ENCODE measurements around the gene LIPE.
"Not testable (repeated sequence)": the region's sequence is repeated elsewhere in the genome, so short reads cannot be mapped to it uniquely, and the experiment has no call there.

The LIPE gene, protein sequence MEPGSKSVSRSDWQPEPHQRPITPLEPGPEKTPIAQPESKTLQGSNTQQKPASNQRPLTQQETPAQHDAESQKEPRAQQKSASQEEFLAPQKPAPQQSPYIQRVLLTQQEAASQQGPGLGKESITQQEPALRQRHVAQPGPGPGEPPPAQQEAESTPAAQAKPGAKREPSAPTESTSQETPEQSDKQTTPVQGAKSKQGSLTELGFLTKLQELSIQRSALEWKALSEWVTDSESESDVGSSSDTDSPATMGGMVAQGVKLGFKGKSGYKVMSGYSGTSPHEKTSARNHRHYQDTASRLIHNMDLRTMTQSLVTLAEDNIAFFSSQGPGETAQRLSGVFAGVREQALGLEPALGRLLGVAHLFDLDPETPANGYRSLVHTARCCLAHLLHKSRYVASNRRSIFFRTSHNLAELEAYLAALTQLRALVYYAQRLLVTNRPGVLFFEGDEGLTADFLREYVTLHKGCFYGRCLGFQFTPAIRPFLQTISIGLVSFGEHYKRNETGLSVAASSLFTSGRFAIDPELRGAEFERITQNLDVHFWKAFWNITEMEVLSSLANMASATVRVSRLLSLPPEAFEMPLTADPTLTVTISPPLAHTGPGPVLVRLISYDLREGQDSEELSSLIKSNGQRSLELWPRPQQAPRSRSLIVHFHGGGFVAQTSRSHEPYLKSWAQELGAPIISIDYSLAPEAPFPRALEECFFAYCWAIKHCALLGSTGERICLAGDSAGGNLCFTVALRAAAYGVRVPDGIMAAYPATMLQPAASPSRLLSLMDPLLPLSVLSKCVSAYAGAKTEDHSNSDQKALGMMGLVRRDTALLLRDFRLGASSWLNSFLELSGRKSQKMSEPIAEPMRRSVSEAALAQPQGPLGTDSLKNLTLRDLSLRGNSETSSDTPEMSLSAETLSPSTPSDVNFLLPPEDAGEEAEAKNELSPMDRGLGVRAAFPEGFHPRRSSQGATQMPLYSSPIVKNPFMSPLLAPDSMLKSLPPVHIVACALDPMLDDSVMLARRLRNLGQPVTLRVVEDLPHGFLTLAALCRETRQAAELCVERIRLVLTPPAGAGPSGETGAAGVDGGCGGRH

DNA sequence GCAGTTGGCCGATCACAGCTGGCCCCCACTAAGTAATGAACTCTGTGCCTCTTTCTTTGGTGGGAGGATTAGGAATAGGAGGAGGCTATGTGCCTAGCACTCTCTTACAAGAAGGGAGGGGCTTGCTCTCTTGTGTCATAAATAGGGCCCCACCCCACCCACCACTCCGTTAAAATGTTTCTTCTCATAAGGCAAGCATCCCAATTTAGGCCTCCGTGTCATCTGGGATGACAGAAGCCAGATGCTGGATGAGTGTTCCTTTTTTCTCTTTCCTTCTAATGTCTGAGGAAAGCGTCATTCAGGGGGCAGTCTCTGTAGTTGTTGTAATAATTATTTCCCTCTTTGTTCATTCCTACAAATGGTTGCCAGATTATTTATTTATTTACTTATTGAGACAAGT lies at the start of gene LIPE:
TSS of gene LIPE (minus strand) at position 76 of the 400 bp plus-strand sequence. CDS start 239 bp downstream, outside the sequence.
- no peak for DNase-seq (ENCODE audit: low read depth in 3 of 3)

DNA sequence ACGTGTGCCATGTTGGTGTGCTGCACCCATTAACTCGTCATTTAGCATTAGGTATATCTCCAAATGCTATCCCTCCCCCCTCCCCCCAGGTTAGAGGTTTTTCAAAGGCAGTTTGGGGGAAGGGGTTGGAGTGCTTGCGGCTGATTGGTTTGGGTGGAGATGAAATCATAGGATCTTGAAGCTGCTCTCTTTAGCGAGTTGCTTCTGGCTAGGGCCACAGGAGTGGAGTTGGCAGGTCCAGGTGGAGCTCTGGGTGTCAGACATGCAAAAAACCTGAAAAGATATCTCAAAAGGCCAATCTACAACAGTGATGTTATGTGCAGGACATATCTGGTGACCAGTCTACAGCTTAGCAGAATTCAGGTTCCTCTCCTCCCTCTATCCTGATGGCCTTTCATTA lies 48.2 kb upstream of the LIPE start:
- no peak for DNase-seq (ENCODE audit: low read depth in 3 of 3)

DNA sequence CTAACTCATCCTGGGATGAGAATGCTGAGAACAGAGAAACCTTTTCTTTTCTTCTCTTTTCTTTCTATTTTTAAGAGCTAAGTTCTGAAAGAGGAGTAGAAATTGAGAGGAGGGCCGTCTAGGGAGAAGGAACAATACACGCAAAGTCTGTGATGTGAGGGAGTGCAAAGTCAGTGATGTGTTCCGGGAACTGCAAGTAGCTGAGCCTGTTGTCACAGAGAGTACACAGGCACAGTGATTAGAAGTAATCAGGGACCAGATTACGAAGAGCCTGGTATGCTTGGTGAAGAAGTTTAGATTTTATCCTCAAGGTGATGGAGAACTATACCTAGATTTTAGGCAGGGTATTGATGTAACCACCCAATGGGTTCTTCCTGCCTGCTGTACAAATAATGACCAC lies 47.6 kb upstream of the LIPE start:
- DNase-seq (ENCODE audit: low read depth in 3 of 3), result no peak

DNA sequence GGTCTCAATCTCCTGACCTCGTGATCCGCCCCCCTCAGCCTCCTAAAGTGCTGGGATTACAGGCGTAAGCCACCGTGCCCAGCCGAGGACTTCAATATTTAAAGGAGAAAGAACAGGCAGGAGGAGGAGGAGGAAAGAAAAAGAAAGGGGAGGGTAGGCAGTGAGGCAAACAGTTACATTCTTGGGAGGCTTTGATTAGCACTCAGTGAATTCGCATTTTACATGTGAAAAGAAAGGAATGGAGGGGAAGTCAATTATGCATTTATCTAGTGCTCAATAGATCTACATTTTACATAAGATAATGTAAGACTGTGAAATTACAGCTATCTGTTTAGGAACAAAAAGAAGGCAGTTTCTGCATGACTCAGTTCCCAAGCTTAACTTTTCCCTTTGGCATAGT lies 46.5 kb upstream of the LIPE start:
- DNase-seq (ENCODE audit: low read depth in 3 of 3), result no peak

DNA sequence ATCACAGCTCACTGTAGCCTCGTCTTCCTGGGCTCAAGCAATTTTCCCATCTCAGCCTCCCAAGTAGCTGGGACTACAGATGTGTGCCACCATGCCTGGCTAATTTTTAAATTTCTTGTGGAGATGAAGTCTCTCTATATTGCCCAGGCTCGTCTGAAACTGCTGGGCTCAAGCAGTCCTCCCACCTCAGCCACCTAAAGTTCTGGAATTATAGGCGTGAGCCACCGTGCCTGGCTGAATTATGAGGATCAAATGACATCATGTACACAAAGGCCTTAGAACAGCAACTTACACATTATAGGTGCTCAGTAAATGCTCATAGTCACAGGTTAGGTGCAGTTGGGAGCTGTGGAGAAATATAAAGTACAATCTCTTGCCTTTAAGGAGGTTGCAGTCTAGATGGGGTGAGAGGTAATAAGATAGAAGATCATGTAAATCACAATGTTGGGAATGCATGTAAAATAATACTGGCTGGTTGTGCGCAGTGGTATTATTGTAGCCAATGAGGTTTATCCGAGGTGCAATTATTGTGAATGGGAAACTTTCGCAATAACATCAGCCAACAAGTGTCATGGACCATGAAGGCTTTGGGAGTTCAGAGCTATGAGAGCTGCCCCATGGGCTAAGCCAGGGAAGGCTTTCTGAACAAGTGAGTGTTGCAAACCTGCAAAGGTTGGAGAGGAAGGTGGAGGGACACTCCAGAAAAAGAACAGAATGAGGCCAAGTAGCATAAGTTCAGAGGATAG lies 45.4 kb upstream of the LIPE start:
- DNase-seq (ENCODE audit: low read depth in 3 of 3), result no peak

DNA sequence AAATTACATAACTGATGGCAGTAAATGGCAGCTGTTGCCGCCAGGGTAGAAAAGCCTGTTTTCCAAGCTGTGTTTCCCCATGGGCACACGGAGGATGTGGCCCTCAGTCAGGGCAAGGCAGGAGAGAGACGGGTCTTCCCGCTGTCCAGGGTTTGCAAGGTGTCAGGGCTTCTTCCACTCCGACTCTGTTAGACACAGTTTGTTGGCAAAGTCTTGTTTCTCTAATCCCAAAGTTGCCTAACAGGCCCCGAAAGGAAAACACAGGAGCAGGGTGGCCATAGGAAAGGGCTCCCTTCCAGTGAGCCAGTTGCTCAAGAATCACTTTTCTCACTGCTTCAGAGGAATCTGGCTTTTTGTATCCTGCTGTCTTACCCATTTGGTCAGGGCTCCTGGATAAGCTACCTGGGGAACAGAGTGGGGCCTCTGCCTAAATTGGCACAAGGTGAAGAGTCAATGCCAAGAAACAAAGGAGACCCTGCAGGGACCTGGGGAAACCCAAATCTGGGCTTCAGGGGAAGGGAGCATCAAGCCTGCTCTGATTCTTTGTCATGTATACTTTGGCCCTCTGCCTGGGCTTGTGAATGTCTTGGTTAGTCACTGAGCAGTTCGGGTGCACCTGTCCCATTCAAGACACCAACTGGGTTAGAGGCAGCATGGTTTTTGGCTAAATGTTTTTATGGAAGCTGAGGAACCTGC lies 44.5 kb upstream of the LIPE start:
- no peak for DNase-seq (ENCODE audit: low read depth in 3 of 3)

DNA sequence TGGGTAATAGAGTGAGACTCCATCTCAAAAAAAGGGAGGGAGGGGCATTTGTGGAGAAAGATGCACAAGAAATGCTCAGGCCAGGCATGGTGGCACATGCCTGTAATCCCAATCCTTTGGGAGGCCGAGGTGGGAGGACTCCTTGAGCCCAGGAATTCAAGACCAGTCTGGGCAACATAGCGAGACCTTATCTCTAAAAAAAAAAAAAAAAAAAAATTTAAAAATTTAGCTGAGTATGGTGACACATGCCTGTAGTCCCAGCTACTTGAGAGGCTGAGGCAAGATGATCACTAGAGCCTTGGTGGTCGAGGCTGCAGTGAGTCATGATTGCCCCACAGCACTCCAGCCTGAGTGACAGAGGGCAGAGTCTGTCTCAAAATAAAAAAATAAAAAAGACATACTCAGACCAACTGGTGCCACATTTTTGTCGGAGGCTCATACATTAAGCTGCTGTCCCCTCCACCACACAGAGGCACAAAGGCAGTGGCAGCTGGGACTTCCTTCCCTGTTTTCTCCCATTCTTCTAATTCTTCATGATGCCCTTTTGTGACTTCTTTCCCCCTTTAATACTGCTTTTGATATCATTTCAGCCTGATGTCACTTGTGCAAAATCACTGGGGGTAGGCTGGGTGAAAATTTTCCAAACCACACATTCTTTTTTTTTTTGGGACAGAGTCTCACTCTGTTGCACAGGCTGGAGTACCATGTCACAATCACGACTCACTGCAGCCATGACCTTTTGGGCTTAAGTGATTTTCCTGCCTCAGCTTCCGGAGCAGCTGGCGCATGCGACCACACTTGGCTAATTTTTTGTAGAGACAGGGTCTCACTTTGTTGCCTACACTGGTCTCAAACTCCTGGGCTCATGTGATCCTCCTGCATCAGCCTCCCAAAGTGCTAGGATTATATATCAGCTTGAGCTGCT lies 42.4 kb upstream of the LIPE start:
- DNase-seq (ENCODE audit: low read depth in 3 of 3), result no peak

DNA sequence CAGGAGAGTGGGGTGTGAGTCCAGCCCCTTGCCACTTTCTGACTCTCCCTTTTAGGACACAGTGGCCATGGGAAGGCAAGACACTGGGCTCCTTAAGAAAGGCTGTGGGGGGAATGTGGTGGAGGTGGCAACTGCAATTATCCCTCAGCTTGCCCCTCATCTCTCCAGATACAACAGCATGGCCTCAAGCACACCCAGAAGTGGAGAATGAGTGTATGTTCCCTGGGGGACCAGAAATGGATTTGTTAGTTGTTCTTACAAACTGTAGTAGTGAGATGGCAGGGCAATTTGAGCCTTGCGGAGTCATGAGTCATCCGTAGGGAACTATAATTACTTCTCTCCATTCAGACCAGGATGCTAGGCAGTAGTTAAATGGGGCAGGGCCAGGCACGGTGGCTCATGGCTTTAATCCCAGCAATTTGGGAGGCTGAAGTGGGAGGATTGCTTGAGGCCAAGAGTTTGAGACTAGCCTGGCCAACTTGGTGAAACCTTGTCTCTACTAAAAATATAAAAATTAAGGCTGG lies 41.1 kb upstream of the LIPE start:
- DNase-seq (ENCODE audit: low read depth in 3 of 3), result no peak

DNA sequence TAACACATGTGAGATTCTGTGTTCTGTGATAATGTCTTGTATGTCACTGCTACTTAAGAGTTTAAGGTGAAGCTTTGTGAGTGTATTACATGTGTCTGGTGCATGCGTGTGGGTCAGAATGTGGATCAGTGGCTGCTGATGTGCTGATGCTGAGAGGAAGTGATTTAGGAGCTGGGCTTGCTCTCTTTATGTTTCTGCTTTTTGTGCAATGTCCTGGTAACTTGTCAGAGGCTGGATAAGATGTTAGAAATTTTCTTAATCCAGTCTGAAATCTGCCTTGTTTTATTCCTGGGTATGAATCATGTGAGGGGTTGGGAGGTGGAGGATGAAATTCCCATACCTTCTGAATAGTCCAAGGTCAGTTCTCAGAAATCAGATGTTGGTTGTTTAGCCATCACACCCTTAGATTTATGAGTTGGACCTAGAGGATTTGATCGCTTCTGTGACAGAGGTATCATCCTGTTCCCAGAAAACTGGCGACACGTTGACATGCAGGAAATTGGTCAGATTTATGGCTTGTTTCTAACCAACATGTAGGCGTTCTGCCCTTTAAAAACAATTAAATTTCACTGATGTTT lies 40.1 kb upstream of the LIPE start:
- no peak for DNase-seq (ENCODE audit: low read depth in 3 of 3)

DNA sequence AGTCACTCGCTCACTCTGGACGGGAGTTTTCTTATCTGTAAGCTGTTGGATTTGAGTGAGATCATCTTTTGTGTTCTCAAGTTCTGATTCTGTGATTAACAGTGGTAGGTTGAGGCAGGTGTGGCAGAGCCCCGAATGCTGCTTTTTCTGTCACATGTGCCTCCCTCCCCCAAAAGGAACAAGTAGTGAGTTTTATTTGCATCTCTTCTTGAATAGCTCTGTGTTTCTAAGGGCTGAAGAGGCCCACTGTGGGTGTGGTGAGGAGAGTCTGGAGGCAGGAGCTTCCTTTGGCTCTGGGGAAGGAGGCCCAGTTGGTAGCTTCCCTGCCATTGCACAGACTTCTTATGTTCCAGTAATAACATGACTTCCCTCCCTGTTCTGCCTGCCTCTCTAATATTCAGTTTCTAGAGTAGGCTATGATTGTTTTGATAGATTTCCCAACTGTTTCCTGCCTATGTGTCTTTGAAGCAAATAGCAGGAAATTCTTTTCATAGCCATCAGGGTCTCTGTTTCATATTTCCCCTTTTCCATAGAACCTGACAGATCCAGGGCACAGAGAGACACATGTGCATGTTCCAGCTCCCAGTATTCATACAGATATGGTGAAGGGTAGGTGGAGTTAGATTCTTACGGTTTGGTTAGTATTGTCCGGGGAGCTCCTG lies 39.5 kb upstream of the LIPE start:
- no peak for DNase-seq (ENCODE audit: low read depth in 3 of 3)

DNA sequence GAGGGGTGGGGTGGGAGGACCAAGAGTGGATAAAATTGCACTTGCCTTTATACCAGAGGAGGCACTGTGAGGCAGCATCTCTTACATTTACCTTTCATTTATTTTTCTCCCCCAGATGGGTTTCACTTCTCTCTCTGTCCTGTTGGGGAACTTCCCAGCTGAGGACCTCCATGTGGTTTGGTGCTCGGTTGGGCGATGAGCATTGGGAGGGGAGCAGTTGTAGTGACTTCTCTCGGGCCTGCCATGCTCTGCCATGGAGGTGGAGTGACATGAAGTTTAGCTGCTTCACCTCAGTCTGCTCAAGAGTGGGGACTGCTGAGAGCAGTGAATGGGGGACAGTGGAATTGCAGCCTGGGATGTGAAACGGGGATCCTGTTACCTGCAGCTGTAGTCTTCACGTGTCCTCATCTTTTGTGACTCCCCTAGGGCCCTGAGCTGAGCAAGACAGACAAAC lies 38.7 kb upstream of the LIPE start:
- no peak for DNase-seq (ENCODE audit: low read depth in 3 of 3)

DNA sequence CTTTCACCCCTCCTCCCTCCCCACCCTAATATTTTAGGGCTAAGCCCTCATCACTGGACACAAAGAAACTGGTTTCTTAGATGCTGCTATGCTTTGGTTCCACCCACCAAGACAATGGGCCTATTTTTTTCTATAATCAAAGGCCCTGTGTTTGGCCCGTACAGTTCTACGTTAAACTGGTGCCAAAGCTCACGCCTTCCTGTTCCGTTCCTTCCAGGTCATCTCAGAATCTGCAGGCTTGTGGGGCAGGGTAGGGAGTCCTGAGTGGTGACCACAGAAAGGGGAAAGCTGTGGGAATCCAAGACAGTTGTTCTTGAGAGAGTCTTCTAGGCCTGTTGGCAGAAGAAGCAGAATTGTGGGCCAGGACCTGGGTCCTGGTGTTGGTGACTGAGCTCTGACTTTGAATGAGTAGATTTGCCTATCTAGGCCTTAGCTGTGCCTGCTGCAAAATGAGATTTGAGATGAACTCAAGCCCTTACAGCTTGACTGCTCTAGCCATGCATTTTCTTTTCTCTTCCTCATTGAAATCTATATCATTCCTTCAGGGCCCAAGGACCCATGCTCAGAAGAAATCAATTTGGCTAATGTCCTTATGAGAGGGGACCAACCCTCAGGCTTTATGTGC lies 34.6 kb upstream of the LIPE start:
- DNase-seq (ENCODE audit: low read depth in 3 of 3), result no peak

DNA sequence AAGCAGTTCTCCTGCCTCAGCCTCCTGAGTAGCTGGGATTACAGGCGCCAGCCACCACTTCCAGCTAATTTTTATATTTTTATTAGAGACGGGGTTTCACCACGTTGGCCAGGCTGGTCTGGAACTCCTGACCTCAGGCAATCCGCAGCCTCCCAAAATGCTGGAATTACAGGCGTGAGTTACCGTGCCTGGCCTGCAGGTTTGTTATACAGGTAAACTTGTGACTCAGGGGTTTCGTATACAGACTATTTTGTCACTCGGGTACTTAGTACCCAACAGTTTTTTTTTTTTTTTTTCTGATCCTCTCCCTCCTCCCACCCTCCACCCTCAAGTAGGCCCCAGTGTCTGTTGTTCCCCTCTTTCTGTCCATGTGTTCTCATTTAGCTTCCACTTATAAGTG lies 34.0 kb upstream of the LIPE start:
- DNase-seq (ENCODE audit: low read depth in 3 of 3), result not testable (repeated sequence)

DNA sequence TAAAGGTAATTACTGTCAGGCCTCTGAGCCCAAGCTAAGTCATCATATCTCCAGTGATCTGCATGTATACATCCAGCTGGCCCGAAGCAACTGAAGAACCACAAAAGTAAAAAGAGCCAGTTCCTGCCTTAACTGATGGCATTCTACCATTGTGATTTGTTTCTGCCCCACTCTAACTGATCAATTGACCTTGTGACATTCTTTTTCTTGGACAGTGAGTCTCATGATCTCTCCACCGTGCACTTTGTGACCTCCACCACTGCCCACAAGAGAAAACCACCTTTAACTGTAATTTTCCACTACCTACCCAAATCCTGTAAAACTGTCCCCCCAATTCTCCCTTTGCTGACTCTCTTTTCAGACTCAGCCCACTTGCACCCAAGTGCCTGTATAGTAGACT lies 32.7 kb upstream of the LIPE start:
- DNase-seq (ENCODE audit: low read depth in 3 of 3), result no peak

DNA sequence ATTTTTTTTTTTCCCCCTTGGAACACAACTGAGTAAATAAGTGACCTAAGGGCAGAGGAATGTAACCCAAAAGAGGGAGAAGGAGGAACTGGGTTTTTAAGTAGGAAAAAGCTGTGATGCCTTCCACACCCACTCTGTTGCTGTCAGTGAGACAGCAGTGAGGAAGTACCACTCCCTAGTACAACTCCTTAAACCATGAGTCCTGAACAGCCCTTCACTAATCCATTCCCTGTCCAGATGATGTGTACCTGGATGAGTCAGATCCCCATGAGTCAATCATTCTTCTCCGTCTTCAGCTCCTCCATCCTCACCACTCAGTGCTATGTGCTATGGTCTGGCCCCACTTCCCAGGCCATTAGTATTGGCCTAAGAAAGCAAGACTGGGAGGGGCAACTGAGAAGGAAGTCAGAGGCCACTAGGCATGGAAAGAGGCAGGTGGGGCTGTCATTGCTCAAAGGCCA lies 28.5 kb upstream of the LIPE start:
- no peak for DNase-seq (ENCODE audit: low read depth in 3 of 3)

DNA sequence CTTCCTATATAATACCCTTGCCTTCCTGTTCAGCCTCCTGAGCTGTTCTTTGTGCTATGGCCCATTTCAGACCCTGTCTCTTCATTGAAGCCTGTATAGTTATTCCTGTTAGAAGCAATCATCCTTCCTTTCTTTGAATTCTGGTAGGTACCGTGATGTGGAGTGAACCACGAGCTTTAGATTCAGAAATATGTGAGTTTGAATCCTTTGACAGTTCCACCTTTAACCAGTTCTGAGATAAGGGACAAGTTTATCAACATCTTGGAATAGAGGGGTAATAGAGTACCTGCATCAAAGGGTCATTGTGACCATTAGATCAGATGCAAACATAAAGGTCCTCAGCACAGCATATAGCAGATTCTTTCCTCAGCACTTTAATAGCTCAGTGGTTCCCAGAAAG lies 27.9 kb upstream of the LIPE start:
- DNase-seq (ENCODE audit: low read depth in 3 of 3), result no peak

DNA sequence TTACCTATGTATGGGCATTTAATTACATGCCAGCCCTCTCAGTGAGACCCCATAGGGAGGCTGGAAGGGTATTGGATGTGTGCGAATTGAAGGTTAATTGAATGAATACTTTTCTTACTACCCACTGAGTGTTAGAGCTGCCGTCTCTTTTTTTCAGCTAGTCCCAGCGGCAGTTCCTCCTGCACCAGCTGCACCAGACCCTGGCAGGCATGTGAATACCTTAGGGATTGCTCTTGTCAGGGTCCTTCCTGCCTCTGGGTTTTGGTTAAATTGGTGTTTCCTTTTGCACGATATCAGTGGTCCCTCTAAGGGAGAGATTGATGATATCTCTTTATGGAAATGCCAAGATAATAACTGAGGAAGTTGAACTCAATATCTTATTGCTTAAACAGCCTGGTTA lies 25.4 kb upstream of the LIPE start:
- no peak for DNase-seq (ENCODE audit: low read depth in 3 of 3)

DNA sequence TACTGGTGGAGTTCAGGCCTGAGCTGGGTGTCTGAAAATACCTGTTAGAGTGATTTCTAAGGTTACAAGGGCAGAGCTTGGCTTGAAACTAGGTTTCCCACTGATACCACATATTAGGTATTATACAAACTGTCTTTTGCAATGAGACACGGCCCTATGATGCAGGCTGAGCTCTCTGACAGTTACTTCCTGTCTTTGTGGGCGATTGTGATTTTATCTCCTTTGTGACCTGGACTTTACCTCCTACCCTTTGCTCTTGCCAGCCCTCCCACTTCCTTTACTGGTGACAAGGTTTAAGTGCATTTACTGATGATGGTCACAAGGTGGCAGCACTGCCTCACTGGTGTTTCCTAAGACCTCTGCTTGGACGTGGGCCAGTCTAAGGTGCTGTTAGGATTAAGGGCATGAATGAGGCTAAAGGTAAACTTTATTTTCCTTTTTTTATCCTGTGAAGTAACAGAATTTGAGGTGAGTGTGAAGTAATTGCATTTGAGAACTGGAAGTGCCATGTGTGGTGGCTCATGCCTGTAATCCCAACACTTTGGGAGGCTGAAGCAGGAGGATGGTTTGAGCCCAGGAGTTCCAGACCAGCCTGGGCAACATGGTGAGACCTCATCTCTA lies 23.2 kb upstream of the LIPE start:
- peak; percentile 61 to 66 (median 64) for DNase-seq (ENCODE audit: low read depth in 3 of 3)

Data from stimulated activated CD4-positive, alpha-beta T cell treated with anti-CD3 and anti-CD28 coated beads, TNF-alpha, amount 100 ng/mL, for 48 hours (primary cell).